Measurements from ENCODE around the gene APBA1.
A peak's percentile ranks its signal among the peaks of the same experiment; 100 is the strongest.

Gene APBA1

DNA sequence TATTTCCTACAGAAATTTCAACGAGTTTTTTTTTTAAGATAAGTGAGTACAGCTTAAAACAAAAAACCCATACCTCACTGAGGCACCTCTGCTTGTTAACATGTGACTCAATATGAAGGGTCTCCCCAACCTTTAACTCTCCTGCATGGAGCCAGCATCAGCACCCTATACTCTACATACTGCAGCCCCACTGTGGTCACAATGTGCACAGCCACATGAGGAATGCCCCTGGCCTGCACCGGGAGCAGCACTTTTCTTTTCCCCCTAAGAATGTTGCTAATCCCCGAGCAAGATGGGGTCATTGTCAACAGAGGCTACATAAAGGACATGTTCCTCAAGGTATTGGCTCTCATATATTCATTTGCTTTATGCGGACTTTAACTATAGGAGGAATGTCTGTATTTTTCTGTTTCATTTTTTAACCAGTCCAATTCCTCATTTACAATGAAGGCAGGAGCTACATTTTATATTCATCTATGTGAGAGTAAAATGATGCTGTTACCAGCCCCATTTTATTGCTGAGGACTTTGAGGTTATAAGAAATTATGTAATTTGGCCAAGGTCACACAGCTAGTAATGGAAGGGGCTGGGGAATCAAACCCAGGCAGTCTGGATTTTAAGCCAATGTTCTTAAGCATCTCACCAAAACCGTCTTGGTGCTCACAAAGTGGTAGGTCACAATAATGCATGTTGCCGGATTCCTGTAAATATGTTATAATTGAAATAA lies 93.0 kb downstream of the APBA1 start:
- DNase-seq (ENCODE audit: low read depth, low spot score), result no peak

DNA sequence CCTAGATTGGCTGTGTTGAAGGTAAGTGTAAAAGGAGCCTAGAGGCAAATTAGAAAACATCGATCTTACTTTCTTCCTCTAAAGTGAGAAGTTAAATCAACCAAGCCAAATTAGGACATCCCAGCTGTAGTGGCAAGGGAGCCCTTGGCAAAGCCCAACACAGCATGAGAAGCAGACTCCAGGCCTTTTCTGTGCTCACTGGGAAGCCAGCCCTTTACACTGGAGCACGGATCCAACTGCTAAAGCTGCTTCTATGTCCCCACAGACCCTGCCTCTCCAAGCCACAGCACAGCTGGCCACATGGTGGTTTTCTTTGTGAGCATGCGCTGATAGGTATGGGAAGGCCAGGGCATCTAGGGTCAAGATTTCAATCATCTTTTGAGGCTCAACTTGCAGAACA lies 94.1 kb downstream of the APBA1 start:
- no peak for DNase-seq (ENCODE audit: low read depth, low spot score)

DNA sequence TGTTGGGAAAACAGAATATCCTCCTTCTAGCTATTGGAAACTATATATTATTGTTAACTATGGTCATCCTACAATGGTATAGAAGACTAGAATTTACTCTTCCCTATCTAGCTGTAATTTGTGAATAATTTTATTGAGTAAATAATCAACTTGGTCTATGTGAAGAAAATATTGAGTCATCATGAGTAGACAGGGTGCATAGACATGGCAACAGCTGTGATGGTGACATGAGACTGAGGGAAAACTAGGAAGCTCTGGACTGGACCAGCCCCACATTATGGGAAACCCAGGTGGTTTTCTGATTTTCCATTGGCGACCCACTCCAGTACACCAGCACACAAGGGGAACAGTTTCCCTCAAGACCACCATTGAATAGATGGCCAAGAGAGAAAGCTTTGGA lies 95.0 kb downstream of the APBA1 start:
- no peak for DNase-seq (ENCODE audit: low read depth, low spot score)

DNA sequence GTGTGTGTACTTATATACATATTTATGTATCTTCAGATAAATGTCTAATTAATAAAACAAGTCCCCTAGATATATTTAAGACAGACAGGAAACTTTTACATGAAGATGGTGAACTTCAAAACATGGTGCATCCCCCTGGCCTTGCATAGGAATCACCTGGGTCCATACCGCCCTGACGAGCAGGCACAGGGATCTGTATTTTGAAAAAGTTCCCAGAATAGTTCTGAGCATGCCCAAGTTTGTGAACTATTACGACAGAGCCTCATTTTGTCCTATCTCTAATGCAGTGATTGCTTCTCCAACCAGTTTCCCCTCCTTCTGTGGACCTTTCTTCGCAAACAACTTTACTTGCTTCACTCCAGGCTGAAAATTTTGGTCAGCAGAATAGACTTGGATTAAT lies 98.1 kb downstream of the APBA1 start:
- peak; percentile 3 for DNase-seq (ENCODE audit: low read depth, low spot score)

DNA sequence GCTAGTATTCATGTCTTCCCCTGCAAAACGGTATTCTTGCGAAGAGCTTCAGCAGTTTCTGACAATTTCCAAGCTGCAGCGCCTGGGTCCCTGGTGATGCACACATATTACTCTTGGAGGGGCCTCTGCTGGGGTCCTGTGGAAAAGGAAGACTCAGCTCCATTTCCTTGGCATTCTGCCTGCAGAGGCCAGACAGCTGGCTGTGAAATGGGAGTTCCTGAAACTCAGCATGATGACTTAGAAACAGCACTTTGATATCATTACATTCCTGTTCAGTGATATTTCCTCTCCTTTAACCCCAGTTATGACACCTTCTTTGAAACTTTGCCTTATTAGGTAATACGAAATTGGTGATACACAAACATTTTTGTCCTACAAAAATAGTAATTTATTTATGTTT lies 98.5 kb downstream of the APBA1 start:
- DNase-seq (ENCODE audit: low read depth, low spot score), result peak; percentile 77

DNA sequence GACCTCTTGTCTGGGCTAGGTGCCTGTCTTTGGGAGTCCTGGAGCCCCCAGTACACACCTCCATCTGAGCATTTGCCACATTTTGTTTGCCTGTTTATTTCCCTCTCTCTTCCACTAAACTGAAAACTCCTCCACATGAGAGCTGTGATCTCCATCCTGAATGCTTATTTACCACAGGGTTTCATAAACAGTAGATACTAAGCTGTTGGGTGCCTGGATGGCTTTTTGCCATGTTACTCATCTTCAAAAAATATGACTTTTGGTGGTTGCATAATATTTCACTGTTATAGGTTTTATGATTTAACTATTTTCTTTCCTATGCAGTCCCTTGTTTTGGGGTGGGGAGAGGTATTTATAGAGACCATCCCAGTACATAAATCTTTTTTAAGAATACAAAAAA lies 99.6 kb downstream of the APBA1 start:
- DNase-seq (ENCODE audit: low read depth, low spot score), result peak; percentile 4

DNA sequence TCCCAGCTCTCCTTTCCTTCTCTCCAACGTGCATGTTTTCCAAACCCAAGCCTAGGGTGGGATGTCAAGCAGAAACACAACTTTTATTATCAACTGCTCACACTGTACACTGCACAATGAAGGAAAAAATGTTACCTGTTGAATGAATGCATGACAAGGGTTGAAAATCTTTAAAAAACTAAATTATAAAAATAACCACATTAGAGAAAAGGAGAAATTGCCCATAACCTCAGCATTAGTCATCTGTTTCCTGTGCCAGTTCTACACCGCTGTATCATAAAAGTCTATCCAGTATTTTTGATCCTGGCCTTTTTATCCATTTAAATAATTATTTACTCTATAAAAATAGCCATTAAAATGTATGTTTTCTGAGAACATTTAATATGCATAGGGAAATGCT lies 101.1 kb downstream of the APBA1 start:
- no peak for DNase-seq (ENCODE audit: low read depth, low spot score)

DNA sequence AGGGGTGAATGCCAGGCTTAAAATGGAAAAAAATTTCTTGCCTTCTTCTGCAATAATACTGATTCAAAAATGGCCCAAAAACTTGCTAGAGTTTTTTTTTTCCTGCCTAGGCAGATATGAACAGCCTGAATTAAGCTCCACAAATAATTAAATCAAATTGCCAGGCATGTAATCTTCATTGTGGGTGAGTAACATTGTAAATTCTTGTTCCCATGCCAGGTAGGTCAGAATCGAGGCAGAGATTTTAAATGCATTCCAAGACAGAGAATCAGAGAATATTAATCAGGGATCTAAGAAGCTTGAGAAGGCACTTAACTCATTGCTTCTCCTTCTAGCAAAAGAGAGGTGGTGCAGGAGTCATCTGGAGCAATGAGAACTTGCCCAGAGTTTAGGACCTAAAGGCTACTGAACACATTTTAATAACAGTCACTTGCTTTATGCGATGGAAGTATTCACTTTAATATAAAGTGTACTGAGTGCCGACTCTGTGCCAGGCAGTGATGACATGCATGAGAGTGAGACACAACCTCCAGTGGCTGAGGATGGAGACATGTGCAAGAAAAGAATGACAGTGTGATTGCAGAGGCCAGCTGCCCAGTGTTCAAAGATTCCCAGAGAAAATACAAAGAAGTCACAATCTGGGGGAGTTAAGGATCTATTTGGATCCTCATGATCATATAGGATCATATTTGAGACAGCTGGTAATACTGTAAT lies 102.3 kb downstream of the APBA1 start:
- DNase-seq (ENCODE audit: low read depth, low spot score), result no peak

DNA sequence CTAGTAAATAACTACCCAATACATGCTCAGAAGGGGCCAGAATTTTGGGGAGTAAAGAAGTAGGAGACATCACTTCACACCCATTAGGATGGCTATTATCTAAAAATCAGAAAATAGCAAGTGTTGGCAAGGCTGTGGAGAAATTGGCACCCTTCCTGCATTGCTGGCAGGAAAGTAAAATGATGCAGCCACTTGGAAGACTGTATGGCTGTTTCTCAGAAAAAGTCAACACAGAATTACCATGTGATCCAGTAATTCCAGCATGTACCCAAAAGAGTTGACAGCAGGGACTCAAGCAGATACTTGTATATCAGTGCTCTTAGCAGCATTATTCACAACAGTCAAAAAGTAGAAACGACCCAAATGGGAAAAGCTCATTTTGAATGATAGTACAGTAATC lies 107.6 kb downstream of the APBA1 start:
- no peak for DNase-seq (ENCODE audit: low read depth, low spot score)

DNA sequence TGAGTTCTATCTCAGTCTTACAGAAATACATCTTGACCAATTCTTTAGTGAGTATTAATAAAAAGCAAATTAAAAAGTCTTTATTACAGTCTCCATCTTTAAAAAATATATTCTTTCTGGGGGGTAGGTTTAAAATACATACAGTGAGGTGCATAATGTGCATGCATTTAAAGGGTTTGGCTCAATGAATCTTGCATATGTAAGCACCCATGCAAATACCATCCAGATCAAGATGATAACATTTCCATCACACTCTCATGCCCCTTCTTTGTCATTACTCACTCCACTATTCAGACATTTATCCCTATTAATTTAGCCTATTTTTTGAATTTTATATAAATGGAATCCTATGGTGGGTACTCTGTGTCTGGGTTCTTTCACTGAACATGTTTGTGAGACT lies 113.0 kb downstream of the APBA1 start:
- DNase-seq (ENCODE audit: low read depth, low spot score), result no peak

DNA sequence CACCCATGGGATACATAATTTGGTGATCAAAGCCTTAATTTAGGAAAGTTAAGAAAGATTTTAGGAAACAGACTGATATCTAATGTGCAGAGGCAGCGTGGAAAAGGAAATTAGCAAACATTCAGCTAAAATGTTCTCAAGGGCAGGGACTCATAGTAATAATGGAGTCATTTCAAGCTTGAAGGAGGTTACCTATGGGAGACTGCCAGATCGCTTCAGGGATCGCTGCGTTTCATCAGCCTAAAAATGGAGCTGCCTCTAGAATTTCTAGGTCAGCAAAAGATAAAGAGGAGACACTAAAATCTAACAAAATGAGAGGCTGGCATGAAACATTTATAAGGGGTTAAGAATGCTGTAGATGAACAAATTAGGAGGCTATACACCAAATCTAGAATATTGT lies 115.5 kb downstream of the APBA1 start:
- DNase-seq (ENCODE audit: low read depth, low spot score), result no peak

DNA sequence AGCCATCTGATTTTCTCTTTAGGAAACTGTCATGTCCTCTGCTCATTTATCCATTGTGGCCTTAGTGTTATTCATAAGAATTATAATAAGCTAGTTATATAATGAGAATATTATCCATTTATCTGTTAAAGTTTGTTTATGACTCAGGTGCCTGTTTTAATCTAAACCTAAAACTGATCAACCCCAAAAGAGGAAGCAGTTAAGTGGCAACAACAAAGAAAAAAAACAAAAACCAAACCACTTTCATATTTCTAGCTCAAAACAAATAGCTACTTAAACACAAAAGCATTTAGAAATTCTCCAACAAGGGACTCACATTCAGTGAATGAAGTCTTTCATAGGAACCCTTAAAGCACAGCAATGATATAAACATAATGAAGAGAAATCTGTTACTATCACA lies 116.4 kb downstream of the APBA1 start:
- no peak for DNase-seq (ENCODE audit: low read depth, low spot score)

DNA sequence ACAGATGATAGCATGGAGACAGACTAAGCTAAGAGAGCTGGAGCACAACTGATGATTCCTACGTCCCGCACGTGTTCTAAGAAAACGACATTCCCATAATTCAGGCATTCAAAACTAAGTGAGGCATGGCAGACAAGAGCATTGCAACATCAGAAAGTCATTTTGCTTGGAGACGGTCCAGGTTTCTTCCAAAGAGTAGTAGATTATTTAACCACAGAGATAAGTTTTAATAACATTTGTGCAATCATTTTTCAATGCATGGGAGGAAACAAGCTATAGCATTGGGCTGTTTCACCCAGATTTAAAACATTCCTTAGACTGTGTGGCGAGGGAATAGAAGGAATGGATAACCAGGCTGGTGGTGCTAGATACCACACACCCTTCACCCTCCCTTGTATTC lies 117.2 kb downstream of the APBA1 start:
- DNase-seq (ENCODE audit: low read depth, low spot score), result no peak

DNA sequence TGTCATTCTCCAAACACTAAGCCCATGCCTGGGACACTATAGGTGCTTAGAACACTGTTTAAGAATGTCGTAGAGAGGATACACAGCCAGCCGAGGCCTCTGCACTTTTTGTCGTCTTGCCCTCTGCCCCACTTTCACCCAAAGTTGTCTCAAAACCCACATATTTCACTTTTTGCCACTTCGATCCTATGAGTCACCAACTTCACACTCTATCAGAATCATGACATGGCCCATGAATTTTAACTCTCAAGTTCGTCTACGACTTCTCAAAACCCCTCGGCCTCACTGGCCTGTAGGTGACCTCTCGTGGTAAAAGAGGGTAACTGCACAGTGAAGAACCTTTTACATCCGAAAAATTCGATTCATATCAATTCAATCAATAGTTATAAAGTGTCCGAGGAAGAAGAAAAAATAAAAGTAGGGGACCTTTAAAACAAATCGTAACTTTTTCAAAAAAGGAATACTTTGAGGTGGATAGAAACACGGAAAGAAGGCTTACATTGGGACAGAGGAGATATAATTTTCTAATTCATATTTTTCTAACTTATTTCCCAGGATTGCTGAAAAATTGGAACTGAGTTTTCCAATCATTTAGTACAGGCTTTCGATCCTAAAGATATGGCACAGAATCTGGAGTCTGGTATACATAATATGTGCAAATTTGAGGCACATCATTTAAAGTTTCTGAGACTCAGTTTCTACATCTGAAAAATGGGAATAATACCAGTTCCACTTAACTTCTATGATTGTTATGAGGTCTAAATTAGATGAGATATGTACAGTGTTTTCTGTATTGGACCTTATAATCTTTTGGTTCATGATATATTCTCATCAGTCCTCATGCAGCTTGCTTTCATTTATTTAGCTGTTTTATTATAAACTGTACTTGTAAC lies 122.6 kb downstream of the APBA1 start:
- no peak for DNase-seq (ENCODE audit: low read depth, low spot score)

DNA sequence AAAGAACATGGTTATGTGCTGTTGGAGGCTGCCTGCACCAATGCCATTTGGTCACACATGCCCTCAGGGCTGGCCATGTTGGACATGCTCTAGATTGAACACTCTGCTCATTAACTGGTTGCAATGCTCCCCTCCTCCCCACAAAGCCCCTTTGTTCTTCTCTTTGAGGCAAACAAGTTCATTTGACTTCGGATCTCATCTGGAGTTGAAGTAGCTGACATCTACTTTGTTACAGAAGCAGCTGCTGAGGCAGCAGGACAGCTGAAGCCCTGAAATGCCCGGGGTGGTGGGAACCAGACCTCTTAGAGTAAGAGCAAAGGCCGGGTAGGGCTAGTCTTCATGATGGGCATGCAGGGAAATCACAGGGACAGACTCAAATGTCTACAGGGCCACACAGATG lies 123.5 kb downstream of the APBA1 start:
- no peak for DNase-seq (ENCODE audit: low read depth, low spot score)

DNA sequence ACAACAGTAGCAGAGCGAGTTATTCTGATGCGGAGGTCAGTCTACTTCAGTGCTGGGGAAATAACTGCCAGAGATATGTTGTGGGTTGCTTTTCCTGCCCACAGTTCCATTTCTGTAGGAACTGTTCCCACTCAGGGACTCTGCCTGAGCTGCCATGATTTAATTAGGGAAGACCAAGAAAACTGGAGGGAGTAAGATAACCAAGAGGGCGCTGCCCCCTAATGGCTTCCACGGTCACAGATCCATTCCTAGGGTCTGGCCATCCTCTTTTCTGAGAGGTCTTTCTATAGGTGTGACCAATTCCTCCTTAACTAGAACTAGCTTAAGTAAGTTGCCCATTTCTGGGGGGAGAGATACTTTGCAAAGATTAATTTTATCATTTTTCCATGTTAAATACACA lies 125.9 kb downstream of the APBA1 start:
- no peak for DNase-seq (ENCODE audit: low read depth, low spot score)

DNA sequence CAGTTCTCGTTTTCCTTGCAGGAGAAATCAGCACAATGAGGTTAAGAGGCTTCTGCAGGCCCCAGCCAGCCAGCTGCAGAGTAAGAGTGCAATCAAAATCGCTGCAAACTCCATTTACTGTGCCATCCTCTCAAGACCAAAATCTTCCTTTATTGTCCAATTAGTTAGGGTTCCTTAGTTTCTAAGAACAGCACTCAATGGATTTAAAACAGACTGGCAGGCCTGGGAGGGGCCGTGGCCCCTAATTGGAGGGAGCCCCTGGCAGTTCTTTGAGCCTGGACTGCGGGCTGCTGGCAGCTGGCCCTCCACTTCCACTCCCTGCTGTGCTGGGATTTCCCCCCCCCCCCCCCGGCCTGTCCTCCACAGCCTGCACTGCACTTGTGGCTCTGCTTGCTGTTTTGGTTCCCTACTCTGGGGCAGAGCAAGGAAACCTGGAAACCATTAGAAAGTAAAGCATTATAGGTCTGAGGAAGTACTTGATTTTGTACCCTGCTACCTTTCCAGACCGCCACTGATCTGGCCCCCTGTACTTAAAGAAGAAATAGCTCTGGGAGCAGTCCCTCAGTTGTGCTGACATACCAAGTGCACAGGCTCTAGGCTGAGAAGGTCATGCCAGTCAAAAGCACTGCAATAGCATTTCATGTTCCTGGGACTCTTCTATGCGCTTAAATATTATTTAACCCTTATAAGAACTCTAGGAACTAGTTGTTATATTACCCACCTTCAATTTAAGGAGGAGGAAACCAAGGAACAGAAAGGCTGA lies 129.0 kb downstream of the APBA1 start:
- DNase-seq (ENCODE audit: low read depth, low spot score), result no peak

DNA sequence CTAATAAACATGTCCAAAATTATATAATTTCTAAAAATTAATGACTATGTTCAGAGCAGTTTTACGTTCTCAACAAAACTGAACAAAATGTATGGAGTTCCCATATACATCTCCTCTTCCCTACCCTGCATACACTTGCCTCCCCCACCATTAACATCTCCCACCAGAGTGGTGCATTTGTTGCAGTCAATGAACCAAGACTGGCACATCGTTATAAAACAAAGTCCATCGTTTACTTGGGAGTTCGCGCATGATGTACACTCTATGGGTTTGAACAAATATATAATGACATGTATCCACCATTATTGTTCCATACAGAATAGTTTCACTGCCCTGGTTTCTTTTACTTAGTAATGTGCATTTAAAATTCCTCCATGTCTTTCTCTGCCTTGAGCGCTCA lies 130.1 kb downstream of the APBA1 start:
- no peak for DNase-seq (ENCODE audit: low read depth, low spot score)

DNA sequence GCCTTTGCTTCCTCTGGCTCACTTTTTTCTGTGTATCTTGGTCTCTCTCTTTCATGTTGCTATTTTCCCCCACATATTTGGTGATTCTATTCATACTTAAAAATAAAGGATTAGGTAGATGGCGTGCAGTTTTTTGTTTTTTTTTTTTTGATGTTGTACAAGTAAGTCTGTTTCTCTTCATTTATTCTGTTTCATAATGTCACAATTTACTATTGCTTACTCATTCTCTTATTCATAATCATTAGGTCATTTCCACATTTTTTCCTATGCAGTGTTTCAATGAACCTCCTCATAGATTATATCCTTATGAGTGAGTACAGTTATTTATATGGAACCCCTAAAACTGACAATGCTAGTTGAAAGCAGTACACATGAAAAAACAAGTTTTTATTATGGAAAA lies 136.3 kb downstream of the APBA1 start:
- DNase-seq (ENCODE audit: low read depth, low spot score), result no peak

DNA sequence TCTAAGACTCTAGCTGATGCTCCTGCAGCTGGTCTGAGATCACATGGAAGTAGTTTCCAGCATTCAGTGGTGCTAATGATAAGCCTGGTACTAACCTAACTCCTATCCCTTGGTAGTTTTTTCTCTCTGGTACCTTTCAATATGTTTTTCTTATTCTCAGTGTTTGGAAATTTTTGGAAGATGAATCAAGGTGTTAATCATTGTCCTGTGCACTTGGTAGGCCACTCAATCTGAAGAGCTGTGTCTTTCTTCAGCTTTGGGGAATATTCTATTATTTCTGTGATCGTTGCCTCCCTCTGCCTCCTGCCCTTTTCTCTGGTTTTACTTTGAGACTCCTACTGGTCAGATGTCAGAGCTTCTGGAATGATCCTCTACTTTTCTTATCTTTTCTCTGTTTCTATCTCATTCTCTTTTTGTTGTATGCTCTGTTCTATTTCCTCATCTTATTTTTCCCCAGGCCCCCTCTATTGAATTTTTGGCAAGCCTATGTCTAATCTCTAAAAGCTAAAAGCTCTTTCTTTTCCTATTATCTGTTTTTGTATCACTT lies 136.8 kb downstream of the APBA1 start:
- DNase-seq (ENCODE audit: low read depth, low spot score), result no peak

DNA sequence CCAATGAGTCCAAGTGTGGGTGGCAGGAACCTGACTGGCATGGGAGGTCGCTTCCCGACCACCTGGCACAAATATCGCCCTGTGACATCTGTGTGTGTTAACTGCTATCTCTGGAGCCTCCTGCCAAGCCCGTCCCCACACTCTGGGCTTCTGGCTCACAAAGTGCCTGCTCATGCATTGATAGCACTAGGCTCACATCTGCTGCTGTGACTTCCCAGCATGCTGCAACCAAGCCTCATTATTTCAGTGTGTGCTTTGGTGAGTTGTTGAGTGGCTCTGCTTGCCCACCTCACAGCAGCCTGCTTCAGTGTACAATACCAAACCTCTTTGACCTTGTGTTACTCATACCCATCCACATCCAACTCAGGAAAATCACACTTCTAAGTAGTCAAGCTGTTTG lies 139.8 kb downstream of the APBA1 start:
- no peak for DNase-seq (ENCODE audit: low read depth, low spot score)

DNA sequence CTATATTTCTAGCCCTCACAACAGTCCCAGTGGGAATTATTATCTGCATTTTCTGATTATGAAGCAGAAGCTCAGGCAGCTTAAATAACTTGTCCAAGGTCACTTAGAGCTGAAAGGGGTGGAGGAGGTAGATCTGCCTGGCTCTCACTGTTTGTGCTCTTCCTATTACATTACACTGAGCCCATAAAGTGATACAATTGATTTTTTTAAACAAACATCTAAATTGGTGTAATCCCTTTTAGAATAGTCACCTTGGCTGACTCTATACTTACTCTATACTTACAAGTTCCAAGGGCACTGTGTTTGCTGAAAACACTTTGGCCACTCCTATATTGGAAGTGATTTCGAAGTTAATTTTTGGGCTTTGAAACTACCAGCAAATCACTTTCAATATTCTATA lies 144.7 kb downstream of the APBA1 start:
- no peak for DNase-seq (ENCODE audit: low read depth, low spot score)
